Small intestine (tissue), 7 donors: Measurements from ENCODE around the gene SERTAD3. TPM values are rescaled to one million over a fixed set of nuclear protein-coding genes. Genes with fewer than 3 reads are reported as not detected.
"Not testable (repeated sequence)": the region's sequence is repeated elsewhere in the genome, so short reads cannot be mapped to it uniquely, and the experiment has no call there.

ENCODE experiments used
- DNase-seq, 2 donors: peaks; one replicate each; pipeline versions ENCODE4 v3.0.0 to v3.0.0-alpha.2; 2013
- FAIRE-seq: peaks from 2 replicates; lab custom pipeline; 2012; peaks lifted over from hg19 to GRCh38; lab: Jason Lieb, UNC
- H3K27ac ChIP-seq, 3 donors: one replicate each; pipeline ENCODE4 v1.5.1; 2013; ENCODE audit warnings: low read length in 2 of 3, mild to moderate bottlenecking in 2 of 3, control low read depth in 1 of 3, inconsistent platforms in 1 of 3, low read depth in 1 of 3, moderate library complexity in 1 of 3
- H3K27me3 ChIP-seq, 3 donors: one replicate each; pipeline ENCODE4 v1.6.1; 2013; ENCODE audit warnings: low read length in 3 of 3, inconsistent platforms in 1 of 3; ENCODE audit not compliant: control insufficient read depth in 3 of 3, insufficient read depth in 3 of 3
- H3K36me3 ChIP-seq, 3 donors: one replicate each; pipeline ENCODE4 v1.6.1; 2013; ENCODE audit warnings: low read length in 3 of 3, inconsistent platforms in 1 of 3, low read depth in 1 of 3, mild to moderate bottlenecking in 1 of 3, moderate library complexity in 1 of 3; ENCODE audit not compliant: control insufficient read depth in 3 of 3, insufficient read depth in 2 of 3
- H3K4me1 ChIP-seq, 3 donors: one replicate each; pipeline ENCODE4 v1.6.1; 2013; ENCODE audit warnings: low read length in 2 of 3, inconsistent platforms in 1 of 3, low read depth in 1 of 3, mild to moderate bottlenecking in 1 of 3, moderate library complexity in 1 of 3; ENCODE audit not compliant: control insufficient read depth in 3 of 3, insufficient read depth in 2 of 3
- H3K4me3 ChIP-seq, 3 donors: one replicate each; pipeline ENCODE4 v1.5.1; 2013; ENCODE audit warnings: low read length in 3 of 3, control low read depth in 1 of 3, inconsistent platforms in 1 of 3, low read depth in 1 of 3, mild to moderate bottlenecking in 1 of 3, moderate library complexity in 1 of 3
- H3K9me3 ChIP-seq, 2 donors: one replicate each; pipeline ENCODE4 v1.6.1; 2013; ENCODE audit warnings: low read depth in 1 of 2, low read length in 1 of 2; ENCODE audit not compliant: control insufficient read depth in 2 of 2, insufficient read depth in 1 of 2
- WGBS, 3 donors: extraction: QIAGEN DNeasy Blood & Tissue Kit; methylation state at CpG; one replicate each; pipeline ENCODE4 v1.1.7; 2013; 5-methylcytosine and 5-hydroxymethylcytosine counted together
- polyA plus RNA-seq, 4 donors: library from polyadenylated mRNA; stranded (reverse) in 3 of 4; unstranded in 1 of 4; fragments of 200-250 nt in 3 of 4; fragments of 120-200 nt in 1 of 4; gene quantifications; one replicate each; pipeline versions ENCODE4 v1.2.1 to v1.2.3, GENCODE V29; 2013
- donor health status: healthy with polysubstance abuse.
- donor health status: control.
- donor health status: control.
- donor health status: Bipolar disorder and iron deficiency.
- donor health status: healthy.

SERTAD3 gene
- polyA plus RNA-seq, 4 donors = 21.3 to 31.3 (median 28.0) TPM

- 16 to 21% (median 18%) methylated on average over 22 of the region's 22 CpGs for WGBS, 3 donors
- peaks cover 4 to 32% (median 5%) of the 10 kb centered on the region in 3 donors for H3K36me3 ChIP-seq
- FAIRE-seq (no peak), DNase-seq (no peak)
- H3K27ac ChIP-seq = peak overlapping the region in 2 of 3 donors; percentile 69 to 78
- H3K27me3 ChIP-seq = no peaks in the 10 kb centered on the region
- H3K4me1 ChIP-seq = peaks cover 0 to 9% (median 3%) of the 10 kb centered on the region in 3 donors
- no peaks in the 10 kb centered on the region for H3K9me3 ChIP-seq
- H3K4me3 ChIP-seq = peak overlapping the region in 2 of 3 donors; percentile 52 to 85
Measured at GRCh38 chr19:40442328-40443130, 1.6 kb downstream of the SERTAD3 start.

DNA sequence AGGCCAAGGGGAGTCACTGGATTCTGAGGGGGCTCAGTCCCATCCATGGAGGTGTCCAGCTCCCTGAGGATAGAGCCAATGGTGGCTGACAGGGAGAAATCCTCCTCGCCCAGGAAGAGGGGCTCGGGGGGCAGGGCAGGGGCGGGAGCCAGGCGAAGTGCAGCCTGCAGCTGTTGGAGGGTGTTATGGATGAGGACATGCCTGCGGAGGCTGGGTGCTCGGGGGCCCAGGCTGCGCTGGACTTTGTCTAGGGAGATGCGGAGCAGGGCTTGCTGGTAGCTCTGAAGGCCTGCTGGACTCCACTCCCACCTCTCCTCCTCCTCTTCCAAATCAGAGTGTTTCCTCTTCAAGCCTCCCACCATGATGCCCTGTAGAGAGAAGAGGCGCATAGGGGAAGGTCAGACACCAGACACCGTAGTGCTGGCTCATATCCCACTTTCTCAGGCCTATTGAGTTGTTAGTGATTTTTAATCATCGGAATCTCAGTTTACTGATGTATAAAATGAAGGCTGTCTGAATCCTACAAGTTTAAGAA lies 2.3 kb downstream of the SERTAD3 start:
- H3K27me3 ChIP-seq = no peaks in the 10 kb centered on the region
- H3K4me3 ChIP-seq = no peak overlapping the region
- FAIRE-seq (no peak), DNase-seq (no peak)
- 81 to 86% (median 86%) methylated on average over 11 of the region's 11 CpGs for WGBS, 3 donors
- peaks cover 0 to 9% (median 3%) of the 10 kb centered on the region in 3 donors for H3K4me1 ChIP-seq
- peaks cover 4 to 25% (median 5%) of the 10 kb centered on the region in 3 donors for H3K36me3 ChIP-seq
- no peak overlapping the region for H3K27ac ChIP-seq
- no peaks in the 10 kb centered on the region for H3K9me3 ChIP-seq

GRCh38 chr19:40438284-40438683 lies 5.9 kb downstream of the SERTAD3 start:
- FAIRE-seq (no peak), DNase-seq (no peak)
- Histone ChIP-seq H3K27ac (no peak overlapping the region), H3K36me3 (peaks cover 4 to 23% (median 5%) of the 10 kb centered on the region in 3 donors), H3K9me3 (no peaks in the 10 kb centered on the region), H3K4me1 (peaks cover 0 to 11% (median 3%) of the 10 kb centered on the region in 3 donors), H3K27me3 (no peaks in the 10 kb centered on the region), H3K4me3 (no peak overlapping the region)
- WGBS, 3 donors = 86 to 100% (median 97%) methylated on average over 3 of the region's 3 CpGs

- Histone ChIP-seq H3K4me3 (peak overlapping the region; percentile 23 to 51 (median 48)), H3K27me3 (no peaks in the 10 kb centered on the region), H3K36me3 (no peaks in the 10 kb centered on the region), H3K4me1 (peaks cover 0 to 18% (median 0%) of the 10 kb centered on the region in 3 donors), H3K27ac (peak overlapping the region; percentile 85 to 96 (median 95)), H3K9me3 (no peaks in the 10 kb centered on the region)
- 2 to 6% (median 3%) methylated on average over 33 to 50 of the region's 50 CpGs for WGBS, 3 donors
- FAIRE-seq (no peak), DNase-seq (peak; percentile 93 to 94)
Measured at GRCh38 chr19:40433391-40434216, 10.5 kb downstream of the SERTAD3 start.

- peaks cover 0 to 18% (median 0%) of the 10 kb centered on the region in 3 donors for H3K4me1 ChIP-seq
- FAIRE-seq = not testable (repeated sequence)
Measured at GRCh38 chr19:40432760-40433159, 11.4 kb downstream of the SERTAD3 start.

GRCh38 chr19:40431698-40432097 lies 12.4 kb downstream of the SERTAD3 start:
- DNase-seq (no peak), FAIRE-seq (no peak)
- Histone ChIP-seq H3K27ac (no peak overlapping the region), H3K4me3 (no peak overlapping the region), H3K27me3 (no peaks in the 10 kb centered on the region), H3K36me3 (no peaks in the 10 kb centered on the region), H3K9me3 (no peaks in the 10 kb centered on the region), H3K4me1 (peaks cover 0 to 18% (median 0%) of the 10 kb centered on the region in 3 donors)
- 85 to 95% (median 87%) methylated on average over 3 of the region's 3 CpGs for WGBS, 3 donors

More at GRCh38 chr19:40432760-40433159, 11.4 kb downstream of the SERTAD3 start:
- H3K36me3 ChIP-seq, H3K9me3 ChIP-seq, H3K27me3 ChIP-seq, DNase-seq: not testable (repeated sequence)
- 23 to 35% (median 32%) methylated on average over 7 of the region's 7 CpGs for WGBS, 3 donors
- Histone ChIP-seq H3K27ac (peak overlapping the region; percentile 85 to 96 (median 95)), H3K4me3 (peak overlapping the region in 2 of 3 donors; percentile 27 to 51)

DNA sequence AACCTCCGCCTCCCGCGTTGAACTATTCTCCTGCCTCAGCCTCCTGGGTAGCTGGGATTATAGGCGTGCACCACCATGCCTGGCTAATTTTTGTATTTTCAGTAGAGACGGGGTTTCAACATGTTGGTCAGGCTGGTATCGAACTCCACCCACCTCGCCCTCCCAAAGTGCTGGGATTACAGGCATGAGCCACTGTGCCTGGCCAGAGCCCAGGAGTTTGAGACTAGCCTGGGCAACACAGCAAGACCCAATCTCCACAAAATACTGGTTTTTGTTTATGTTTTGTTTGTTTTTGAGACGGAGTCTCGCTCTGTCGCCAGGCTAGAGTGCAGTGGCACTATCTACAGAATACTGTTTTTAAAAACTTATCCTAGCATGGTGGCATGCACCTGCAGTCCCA lies 13.9 kb downstream of the SERTAD3 start:
- H3K9me3 ChIP-seq, H3K27me3 ChIP-seq, H3K27ac ChIP-seq, H3K4me3 ChIP-seq, H3K36me3 ChIP-seq, DNase-seq, FAIRE-seq: not testable (repeated sequence)
- 96 to 97% (median 97%) methylated on average over 10 of the region's 10 CpGs for WGBS, 3 donors
- H3K4me1 ChIP-seq = peaks cover 0 to 21% (median 0%) of the 10 kb centered on the region in 3 donors

GRCh38 chr19:40428197-40428596 lies 15.9 kb downstream of the SERTAD3 start:
- H3K36me3 ChIP-seq, H3K4me3 ChIP-seq, DNase-seq, FAIRE-seq, H3K27ac ChIP-seq, H3K27me3 ChIP-seq, H3K9me3 ChIP-seq: not testable (repeated sequence)
- H3K4me1 ChIP-seq = peaks cover 0 to 15% (median 0%) of the 10 kb centered on the region in 3 donors
- 93 to 96% (median 96%) methylated on average over 7 of the region's 7 CpGs for WGBS, 3 donors
